Osteoblast (primary cell): ENCODE measurements around the gene TOX3. TPM values are rescaled to one million over a fixed set of nuclear protein-coding genes. Genes with fewer than 3 reads are reported as not detected.

ENCODE experiments used
- DNase-seq: peaks from one replicate; pipeline ENCODE4 v3.0.0; 2011; ENCODE audit warnings: low spot score, mixed read lengths; ENCODE audit not compliant: insufficient read length; ENCODE audit errors: missing footprints
- H2AFZ ChIP-seq: 2 replicates; pipeline ENCODE4 v1.6.0; 2011; ENCODE audit warnings: mild to moderate bottlenecking, low read length
- H3K27ac ChIP-seq: 2 replicates; pipeline ENCODE4 v1.5.1; 2011; ENCODE audit warnings: mild to moderate bottlenecking, low read depth, low read length, moderate library complexity
- H3K27me3 ChIP-seq: 2 replicates; pipeline ENCODE4 v1.6.0; 2012; ENCODE audit warnings: mild to moderate bottlenecking, control low read depth, inconsistent platforms, low read length, moderate library complexity; ENCODE audit not compliant: insufficient read depth
- H3K36me3 ChIP-seq: 2 replicates; pipeline ENCODE4 v1.5.1; 2011; ENCODE audit warnings: mild to moderate bottlenecking, low read length, control low read depth, moderate library complexity; ENCODE audit not compliant: insufficient read depth
- H3K4me1 ChIP-seq: 2 replicates; pipeline ENCODE4 v1.5.1; 2011; ENCODE audit warnings: mild to moderate bottlenecking, low read length, control low read depth, moderate library complexity; ENCODE audit not compliant: insufficient read depth
- H3K4me2 ChIP-seq: 2 replicates; pipeline ENCODE4 v1.6.0; 2011; ENCODE audit warnings: mild to moderate bottlenecking, low read length; ENCODE audit not compliant: insufficient read depth
- H3K4me3 ChIP-seq: fragments of 200-600 bp; sonication (generic); 3 replicates; pipeline ENCODE4 v1.5.1; 2012; ENCODE audit warnings: mild to moderate bottlenecking, low read length, inconsistent platforms; ENCODE audit not compliant: insufficient read depth
- H3K79me2 ChIP-seq: 2 replicates; pipeline ENCODE4 v1.6.0; 2012; ENCODE audit warnings: mild to moderate bottlenecking, low read length, control low read depth, inconsistent platforms; ENCODE audit not compliant: insufficient read depth
- H3K9me3 ChIP-seq: 2 replicates; pipeline ENCODE4 v1.5.1; 2011; ENCODE audit warnings: low read depth, low read length, control low read depth
- H4K20me1 ChIP-seq: 2 replicates; pipeline ENCODE4 v1.6.0; 2012; ENCODE audit warnings: mild to moderate bottlenecking, low read length, control low read depth; ENCODE audit not compliant: insufficient read depth
- total RNA-seq: library from RNA; depleted of rRNA; stranded (reverse); fragments of >200 nt; gene quantifications from 2 replicates; pipeline ENCODE4 v1.2.3, GENCODE V29; 2012
- TF ChIP-seq, protein P1 (sequence below): IDR thresholded peaks from 2 replicates; pipeline ENCODE4 v1.5.1; 2011; ENCODE audit warnings: mild to moderate bottlenecking, low read depth, low read length, moderate library complexity; ENCODE audit errors: extremely low read depth

The TOX3 gene
- total RNA-seq, 1 donor = not detected

DNA sequence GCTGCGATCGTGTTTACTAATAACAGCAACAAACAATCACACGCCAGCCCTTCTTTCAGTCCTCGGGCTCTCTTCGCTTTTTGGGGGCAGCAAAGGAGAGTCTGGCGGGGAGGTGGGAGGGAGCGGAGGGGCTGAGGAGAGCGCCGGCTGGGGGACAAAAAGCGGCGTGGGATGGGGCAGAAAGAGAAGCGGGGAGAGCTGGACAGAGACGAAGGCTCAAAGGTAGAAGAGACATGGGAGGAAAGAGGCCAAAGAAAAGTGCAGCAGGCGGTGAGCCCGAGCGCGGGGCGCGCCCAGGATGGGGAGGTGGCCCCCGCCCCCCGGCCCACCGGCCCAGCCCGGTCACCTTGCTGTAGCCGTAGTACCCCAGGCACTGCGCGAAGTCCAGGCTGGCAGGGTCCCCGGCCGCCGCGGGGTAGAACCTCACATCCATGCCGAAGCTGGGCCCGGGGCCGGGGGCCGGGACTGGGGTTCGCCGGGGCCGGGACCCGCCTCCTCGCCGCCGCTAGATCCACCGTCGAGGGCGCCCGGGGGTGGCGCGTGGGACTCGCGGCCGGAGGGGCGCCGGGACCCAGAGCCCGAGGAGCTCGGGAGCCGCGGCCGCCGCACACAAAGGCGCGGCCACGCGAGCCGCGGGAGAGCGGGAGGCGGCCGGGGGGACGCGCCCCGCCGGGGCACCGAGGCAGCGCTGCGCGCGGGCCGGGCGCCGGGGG lies 496 bp downstream of the TOX3 start:
- H3K4me2 ChIP-seq = no peak overlapping the region
- peaks cover 6% of the 10 kb centered on the region for H3K27me3 ChIP-seq
- H3K4me3 ChIP-seq = no peak overlapping the region
- no peaks in the 10 kb centered on the region for H3K4me1 ChIP-seq
- TF ChIP-seq, protein P1, sequence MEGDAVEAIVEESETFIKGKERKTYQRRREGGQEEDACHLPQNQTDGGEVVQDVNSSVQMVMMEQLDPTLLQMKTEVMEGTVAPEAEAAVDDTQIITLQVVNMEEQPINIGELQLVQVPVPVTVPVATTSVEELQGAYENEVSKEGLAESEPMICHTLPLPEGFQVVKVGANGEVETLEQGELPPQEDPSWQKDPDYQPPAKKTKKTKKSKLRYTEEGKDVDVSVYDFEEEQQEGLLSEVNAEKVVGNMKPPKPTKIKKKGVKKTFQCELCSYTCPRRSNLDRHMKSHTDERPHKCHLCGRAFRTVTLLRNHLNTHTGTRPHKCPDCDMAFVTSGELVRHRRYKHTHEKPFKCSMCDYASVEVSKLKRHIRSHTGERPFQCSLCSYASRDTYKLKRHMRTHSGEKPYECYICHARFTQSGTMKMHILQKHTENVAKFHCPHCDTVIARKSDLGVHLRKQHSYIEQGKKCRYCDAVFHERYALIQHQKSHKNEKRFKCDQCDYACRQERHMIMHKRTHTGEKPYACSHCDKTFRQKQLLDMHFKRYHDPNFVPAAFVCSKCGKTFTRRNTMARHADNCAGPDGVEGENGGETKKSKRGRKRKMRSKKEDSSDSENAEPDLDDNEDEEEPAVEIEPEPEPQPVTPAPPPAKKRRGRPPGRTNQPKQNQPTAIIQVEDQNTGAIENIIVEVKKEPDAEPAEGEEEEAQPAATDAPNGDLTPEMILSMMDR = no peak
- H3K27ac ChIP-seq = no peak overlapping the region
- H3K36me3 ChIP-seq = no peaks in the 10 kb centered on the region
- no peaks in the 10 kb centered on the region for H3K79me2 ChIP-seq
- DNase-seq = no peak
- no peaks in the 10 kb centered on the region for H3K9me3 ChIP-seq
- H2AFZ ChIP-seq = no peak overlapping the region
- no peaks in the 10 kb centered on the region for H4K20me1 ChIP-seq

DNA sequence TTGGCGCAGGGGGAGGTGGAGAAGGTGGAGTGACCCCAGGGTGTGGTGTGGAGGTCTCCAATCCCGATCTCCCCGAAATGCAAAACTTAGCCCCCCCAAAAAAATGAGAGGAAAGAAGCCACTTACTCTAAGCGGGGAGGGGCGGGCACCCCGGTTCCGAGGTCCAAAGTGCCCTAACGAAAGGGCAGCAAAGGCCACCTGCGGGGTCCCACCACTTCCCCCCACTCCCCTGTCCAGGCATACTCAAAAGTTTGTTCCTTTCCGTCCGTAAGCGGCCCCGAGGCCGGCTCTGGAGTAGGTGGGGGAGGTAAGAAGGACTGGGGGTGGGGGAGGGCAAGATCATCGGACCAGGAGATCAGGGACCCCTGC lies 1.1 kb downstream of the TOX3 start:
- Histone ChIP-seq H2AFZ (no peak overlapping the region), H3K4me2 (no peak overlapping the region), H3K4me1 (no peaks in the 10 kb centered on the region), H3K79me2 (no peaks in the 10 kb centered on the region), H3K36me3 (no peaks in the 10 kb centered on the region), H3K27me3 (peaks cover 6% of the 10 kb centered on the region), H3K9me3 (no peaks in the 10 kb centered on the region), H3K27ac (no peak overlapping the region), H3K4me3 (no peak overlapping the region), H4K20me1 (no peaks in the 10 kb centered on the region)
- TF ChIP-seq, protein P1 = no peak
- DNase-seq = no peak

- Histone ChIP-seq H3K9me3 (no peaks in the 10 kb centered on the region), H3K27me3 (peaks cover 6% of the 10 kb centered on the region), H3K4me1 (no peaks in the 10 kb centered on the region), H3K36me3 (no peaks in the 10 kb centered on the region), H3K4me3 (no peak overlapping the region), H2AFZ (no peak overlapping the region), H3K79me2 (no peaks in the 10 kb centered on the region), H4K20me1 (no peaks in the 10 kb centered on the region), H3K27ac (no peak overlapping the region), H3K4me2 (no peak overlapping the region)
- DNase-seq = no peak
- TF ChIP-seq, protein P1 = no peak
These were observed 1.6 kb downstream of the TOX3 start for GRCh38 chr16:52545222-52545897.

DNA sequence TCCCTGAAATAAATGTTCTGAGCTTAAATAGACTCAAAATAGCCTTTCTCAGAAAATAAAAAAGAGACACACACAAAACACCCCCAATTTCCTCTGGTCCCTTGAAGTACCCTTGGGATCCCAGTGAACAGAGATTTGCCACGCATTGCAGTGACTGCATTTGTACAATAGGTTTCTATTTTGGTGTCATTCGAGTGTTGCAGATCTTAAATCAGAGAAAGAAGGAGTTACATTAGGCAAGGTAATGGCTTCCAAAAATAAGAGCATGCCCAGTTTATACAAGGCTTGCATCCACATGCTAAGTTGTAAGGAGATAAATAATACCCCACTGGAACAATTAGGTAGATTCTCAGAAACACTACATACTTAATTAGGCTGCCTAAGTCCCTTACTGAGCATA lies 2.2 kb downstream of the TOX3 start:
- no peak overlapping the region for H2AFZ ChIP-seq
- H3K27me3 ChIP-seq = peaks cover 6% of the 10 kb centered on the region
- H3K4me1 ChIP-seq = no peaks in the 10 kb centered on the region
- no peak for DNase-seq
- TF ChIP-seq, protein P1 = no peak
- no peak overlapping the region for H3K4me3 ChIP-seq
- no peaks in the 10 kb centered on the region for H4K20me1 ChIP-seq
- H3K27ac ChIP-seq = no peak overlapping the region
- H3K9me3 ChIP-seq = no peaks in the 10 kb centered on the region
- no peaks in the 10 kb centered on the region for H3K79me2 ChIP-seq
- H3K4me2 ChIP-seq = no peak overlapping the region
- H3K36me3 ChIP-seq = no peaks in the 10 kb centered on the region
